Measurements from ENCODE around the gene AGPAT1.
"Not testable (repeated sequence)": the region's sequence is repeated elsewhere in the genome, so short reads cannot be mapped to it uniquely, and the experiment has no call there.

Gene AGPAT1, protein sequence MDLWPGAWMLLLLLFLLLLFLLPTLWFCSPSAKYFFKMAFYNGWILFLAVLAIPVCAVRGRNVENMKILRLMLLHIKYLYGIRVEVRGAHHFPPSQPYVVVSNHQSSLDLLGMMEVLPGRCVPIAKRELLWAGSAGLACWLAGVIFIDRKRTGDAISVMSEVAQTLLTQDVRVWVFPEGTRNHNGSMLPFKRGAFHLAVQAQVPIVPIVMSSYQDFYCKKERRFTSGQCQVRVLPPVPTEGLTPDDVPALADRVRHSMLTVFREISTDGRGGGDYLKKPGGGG

DNA sequence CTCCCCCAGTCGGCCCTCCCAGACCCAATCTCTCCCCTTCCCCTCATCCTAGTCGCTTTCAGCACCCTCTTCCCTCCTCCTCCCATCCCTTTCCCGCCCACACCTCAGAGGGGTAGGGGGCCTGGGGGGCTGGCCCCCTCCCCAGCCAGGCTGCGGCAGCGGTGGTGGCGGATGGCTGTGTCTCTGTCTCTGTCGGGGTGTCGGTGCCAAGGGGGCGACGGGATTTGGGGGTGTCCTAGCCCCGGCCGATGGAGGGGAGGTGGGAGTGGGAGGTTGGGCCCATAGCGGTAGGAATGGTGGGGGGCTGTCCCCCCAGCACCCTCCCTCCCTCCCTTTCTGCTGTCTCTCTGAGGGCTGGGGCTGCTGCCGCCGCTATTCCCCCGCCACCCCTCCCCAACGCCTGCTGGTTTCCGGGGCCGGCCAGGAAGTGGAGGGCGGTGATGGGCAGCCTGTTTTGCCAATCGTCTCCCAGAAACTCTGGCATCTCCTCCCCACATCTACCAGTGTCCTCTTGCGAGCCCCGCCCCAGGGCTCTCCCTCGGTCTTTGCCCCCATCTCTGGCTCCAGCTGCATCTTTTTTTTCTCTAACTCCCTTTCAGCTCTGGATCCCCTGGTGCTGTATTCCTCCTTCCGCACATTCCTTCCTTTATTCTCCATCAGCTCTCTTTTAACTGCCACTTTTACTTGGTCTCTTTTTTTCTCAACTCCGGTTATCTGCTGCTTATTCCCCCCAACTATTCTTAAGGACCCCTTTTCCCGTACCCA lies at the start of gene AGPAT1:
Gene AGPAT1 (minus strand): TSS at position 374 of the 765 bp plus-strand sequence. CDS start 4,588 bp downstream, outside the sequence.
- DNase-seq = peak; percentile 90

DNA sequence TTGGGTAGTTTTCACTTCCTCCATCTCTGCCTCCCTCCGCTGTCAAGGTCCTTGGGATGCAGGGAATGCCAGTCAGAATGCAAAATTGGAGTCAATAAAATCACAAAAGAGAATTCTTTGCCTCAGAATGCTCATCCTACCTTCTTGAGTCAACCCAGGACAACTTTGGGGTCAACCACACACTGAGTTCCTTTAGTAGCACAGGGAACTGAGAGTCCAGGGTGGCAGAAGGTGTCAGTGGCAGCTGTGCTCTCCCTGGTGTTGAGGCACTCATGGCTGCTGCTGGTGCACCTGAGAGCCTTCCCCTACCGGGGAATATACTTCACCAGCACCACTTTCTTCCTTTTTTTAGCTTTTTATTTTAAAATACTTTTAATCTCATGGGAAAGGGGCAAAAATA lies 48.8 kb upstream of the AGPAT1 start:
- no peak for DNase-seq

DNA sequence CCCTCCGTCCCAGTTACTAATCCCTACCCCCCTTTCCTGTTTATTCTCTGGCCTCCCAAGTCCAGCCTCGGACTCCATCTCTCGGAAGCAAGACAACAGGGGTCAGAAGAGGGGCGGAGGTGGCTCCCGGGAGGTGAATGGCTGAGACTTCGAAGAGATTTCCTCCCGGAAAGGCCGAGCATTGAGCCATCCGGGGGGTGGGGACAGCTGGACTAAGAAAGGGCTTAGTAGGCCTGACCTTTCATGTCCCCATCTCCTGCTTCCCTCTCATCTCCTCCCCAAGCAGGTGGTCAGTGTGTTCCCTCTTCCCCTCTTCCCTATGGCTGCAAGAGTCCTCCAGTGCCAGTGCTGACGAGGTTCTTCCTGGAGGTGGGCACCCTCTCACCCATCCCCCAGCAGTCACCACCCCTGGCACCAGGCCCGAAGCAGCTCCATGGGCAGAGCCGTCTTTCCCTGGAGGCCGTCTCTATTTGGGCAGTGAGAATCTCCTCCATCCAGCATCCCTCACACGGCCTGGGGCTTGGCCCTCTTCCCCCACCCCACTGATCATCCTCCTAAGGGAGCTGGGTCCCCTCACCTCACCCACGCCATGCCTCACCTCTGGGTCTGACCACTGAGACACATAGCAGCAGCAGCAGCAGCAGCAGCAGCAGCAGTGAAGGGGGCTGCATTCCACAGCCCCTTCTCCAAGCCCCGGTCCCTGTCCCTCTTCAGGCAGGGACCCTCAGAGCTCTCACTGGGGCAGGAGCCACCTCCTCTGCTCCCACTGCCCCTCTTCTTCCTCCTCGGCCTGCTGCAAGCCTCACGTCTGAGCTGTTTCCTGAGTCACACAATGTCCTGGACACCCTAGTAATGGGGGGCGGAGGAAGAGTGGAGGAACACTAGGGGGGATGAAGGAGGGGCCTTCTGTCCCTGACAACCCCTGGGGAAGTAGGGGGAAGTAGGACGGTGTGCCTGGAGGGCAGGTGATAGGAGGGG lies 47.7 kb upstream of the AGPAT1 start, which contains the start of gene NOTCH4:
Gene NOTCH4 (minus strand): TSS at position 810 of the 978 bp plus-strand sequence. CDS start 139 bp downstream, at position 671.
- DNase-seq = no peak

DNA sequence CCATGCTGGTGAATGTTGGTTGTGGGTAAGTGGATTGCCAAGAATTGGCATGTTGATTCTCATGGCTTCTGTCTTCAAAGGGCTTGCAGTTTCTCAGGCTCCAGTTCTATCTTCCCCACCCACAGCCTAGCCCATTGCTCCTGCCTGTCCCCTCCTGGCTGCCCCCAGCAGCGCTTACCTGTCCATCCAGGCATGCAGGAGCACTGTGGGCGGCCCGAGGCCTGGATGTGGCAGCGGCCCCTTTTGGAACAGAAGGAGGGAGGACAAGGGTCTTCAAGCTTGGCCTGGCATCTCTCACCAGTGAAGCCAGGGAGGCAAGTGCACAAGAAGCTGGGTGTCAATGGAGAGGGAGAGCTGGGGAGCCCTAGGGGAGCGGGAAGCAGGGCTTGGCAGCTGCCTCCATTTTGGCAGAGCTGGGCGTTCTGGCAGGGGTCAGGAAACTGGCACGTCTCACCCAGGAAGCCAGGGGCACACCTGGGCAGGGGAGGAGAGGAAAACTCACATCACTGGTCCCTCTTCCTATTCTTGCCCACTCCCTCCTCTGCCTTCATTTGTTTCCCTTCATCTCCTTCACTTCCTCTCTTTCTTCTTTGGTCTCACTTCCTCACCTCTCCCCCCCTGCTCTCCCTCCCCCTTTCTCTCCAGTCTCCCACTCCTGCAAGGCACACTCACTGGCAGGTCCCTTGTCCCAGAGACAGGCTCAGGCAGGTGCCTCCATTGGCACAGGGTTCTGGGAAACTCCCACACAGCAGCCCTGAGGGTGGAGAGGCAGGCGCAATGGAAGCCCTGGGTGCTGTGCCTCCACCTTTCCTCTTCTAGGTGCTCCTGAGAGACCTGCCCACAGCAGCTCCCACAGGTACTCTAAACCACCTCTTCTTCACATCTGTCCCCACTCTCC lies 46.7 kb upstream of the AGPAT1 start:
- no peak for DNase-seq

DNA sequence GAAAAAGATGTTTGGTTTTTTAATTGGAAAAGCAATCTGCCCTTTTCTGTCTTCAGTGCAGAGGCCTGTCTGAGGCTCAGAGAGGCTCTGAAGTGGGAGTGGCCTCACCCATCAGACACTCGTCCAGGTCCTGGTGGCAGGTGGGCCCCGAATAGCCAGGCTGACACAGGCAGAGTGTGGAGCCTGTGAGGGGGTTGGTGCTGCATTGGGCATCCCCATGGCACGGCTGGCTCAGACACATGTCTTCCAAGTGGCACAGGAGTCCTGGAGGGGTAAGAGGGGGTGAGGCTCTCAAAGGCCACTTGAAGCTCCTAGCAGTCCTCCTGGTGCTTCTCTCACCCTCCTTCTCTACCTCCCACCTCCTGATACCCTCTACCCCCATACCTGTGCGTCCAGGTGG lies 44.1 kb upstream of the AGPAT1 start:
- DNase-seq = no peak

DNA sequence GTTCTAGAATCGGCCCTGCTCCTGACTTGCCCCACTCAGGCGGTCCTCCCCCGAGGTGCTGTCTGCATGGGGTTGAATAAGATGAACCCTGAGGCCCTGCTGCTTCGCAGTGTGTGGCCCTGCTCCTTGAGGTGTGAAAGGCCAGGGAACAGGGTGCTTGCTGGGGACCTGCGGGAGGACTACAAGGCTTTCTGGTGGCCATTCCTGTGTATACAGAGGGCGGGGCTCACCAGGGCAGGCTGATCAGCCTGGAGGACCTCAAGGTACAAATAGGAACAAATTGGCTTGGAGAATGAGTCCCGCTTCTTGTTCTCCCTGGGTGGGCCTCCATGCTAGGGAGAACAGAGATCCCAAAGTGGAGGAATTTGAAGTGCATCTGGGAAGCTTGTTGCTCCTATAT lies 42.3 kb upstream of the AGPAT1 start:
- DNase-seq = no peak

DNA sequence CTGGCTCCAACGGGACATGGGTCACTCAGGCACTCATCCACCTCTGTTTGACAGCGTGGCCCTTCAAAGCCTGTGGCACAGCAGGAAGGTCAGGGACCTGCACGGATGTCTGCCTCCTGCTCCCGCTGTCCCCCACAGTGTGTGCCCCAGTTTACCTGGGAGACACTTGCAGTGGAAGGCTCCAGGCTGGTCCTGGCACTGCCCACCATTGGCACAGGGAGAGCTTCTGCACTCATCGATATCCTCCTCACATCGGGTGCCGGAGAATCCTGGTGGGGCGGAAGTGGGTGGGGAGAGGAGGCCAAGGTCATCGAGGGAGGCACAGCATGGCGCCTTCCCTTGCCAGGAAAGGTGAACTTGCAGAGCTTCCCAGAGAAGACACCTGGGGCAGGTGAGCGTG lies 41.1 kb upstream of the AGPAT1 start:
- no peak for DNase-seq

DNA sequence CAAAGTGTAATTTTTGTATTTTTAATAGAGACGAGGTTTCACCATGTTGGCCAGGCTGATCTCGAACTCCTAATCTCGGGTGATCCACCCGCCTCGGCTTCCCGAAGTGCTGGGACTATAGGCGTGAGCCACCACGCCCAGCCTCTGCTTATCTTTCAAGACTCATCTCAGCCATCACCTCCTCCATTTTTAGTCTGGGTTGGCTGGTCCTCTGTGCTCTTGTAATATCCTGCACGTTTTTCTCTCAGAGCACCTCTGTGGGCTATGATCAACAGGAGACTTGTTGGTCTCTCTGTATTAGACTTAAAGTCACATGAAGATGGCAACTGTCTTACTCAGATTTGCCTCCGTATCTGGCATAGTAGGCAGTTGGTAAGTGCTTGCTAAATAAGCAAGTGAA lies 40.4 kb upstream of the AGPAT1 start:
- DNase-seq = no peak

DNA sequence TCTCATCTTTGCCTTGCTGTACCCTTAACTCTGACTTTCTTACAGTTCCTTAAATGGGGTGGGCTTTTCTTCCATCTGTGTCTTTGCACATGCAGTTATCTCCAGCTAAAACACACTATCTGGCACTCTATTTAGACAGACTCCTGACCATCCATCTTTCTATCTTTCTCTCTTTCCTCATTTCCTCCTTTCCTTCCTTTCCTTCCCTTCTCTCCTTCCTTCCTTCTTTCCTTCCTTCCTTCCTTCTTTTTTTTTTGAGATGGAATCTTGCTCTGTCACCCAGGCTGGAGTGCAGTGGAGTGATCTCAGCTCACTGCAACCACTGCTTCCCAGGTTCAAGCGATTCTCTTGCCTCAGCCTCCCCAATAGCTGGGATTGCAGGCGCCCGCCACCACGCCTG lies 39.7 kb upstream of the AGPAT1 start:
- no peak for DNase-seq

DNA sequence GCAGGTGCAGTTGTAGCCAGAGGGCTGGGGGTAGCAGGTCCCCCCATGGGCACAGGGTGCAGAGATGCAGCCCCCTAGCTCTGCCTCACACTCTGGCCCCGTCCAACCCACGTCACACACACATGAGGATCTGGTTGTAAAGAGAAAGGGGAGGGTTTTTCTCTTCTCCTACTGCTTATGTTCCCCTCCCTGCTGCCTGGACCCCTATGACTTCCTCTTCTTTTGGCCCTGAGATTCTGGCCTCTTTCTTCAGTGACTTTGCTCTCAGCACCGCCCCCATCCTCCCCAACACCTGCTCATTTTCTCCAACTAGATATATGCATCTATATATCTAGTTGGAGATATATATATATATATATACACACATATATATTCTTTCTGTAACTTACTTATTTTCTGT lies 38.2 kb upstream of the AGPAT1 start:
- no peak for DNase-seq

DNA sequence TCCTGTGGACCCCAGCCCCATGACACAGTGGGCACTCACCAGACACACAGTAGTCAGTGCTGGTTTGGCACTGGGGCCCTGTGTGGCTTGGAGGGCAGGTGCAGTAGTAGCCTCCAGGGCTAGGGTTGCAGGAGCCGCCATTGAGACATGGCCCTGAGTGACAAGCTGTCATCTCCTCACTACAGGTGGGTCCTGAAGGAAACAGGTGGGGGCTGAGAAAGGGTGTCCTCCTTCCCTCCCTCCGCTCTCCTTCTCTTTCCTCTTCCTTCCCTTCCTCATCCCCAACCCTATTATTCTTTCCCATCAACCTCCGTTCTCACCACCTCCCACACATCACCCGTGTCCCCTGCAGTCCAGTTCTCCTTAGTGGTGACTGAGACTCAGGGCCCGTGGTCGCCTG lies 37.8 kb upstream of the AGPAT1 start:
- DNase-seq = no peak

DNA sequence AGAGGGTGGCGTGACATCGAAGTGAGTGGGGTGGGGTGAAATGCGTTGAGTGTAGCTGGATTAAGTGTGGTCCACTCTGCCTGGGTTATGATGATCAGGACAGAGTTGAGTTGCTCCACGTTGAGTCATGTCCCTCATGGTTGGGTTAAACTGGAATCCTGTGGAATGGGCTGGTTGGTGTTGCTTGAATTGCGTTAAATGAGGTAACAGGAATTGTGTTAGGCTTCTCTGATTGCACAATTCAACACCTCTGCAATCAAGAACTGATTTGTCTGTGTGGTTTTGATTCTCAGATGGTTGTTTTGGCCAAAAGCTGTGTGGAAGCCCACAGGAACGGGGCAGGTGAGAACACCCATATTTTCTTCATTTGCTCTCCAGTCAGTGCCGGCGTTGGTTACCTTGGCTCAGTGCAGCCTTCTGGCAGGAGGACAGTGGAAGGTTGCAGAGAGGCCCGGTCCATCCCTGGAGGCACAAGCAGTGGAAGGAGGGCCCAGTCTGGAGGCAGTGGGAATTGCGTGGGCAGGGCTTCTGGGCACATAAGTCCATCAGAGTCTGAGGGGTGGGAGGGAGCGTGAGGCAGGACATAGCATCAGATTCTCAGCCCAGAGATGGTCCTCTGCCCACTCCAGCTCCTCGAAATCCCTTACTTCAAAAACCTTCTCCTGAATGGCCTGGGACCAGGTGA lies 36.3 kb upstream of the AGPAT1 start:
- no peak for DNase-seq

DNA sequence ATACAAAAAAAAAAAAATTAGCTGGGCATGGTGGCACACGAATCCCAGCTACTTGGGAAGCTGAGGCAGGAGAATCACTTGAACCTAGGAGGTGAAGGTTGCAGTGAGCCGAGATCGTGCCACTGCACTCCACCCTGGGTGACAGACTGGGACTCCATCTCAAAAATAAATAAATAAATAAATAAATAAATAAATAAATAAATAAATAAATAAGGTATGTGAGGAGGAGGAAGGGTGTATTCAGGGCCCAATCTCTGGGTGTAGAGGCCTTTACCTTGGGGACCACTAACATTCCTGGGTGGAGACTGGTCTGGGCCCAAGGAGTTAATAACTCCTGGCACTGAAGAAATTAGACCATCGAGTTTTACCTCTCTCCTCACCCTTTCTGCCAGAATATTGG lies 35.5 kb upstream of the AGPAT1 start:
- not testable (repeated sequence) for DNase-seq

DNA sequence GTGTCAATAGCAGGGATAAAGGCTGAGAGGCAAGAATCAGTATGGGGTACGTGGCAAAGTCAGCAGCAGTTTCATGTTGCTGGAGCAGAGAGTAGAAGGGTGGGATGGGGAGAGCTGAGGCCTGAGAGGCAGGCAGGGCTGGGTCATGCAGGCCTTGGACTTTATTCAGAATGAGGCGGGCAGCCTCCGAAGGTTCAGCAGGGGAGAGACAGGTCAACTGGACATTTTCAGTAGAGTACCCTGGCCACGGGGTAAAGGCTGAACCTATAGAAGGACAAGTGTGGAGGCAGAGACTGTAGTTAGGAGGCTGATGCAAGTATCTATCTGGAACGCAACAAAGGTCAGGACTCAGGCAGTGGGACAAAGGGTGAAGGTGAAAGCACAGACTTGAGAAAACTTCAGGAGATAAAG lies 34.3 kb upstream of the AGPAT1 start:
- DNase-seq = no peak

DNA sequence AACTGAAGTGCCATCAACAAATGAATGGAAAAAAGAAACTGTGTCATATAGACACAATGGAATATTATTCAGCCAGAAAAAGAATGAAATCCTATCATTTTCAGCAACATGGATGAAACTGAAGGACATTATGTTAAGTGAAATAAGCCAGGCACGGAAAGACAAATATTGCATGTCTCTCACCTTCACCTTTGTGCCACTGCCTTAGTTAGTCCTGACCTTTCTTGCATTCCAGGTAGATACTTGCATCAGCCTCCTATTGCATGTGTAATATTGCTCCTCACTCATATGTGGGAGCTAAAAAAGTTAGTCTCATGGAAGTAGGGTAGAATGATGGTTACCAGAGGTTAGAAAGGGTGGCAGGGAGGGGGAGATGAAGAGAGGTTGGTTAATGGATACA lies 33.1 kb upstream of the AGPAT1 start:
- DNase-seq = no peak

DNA sequence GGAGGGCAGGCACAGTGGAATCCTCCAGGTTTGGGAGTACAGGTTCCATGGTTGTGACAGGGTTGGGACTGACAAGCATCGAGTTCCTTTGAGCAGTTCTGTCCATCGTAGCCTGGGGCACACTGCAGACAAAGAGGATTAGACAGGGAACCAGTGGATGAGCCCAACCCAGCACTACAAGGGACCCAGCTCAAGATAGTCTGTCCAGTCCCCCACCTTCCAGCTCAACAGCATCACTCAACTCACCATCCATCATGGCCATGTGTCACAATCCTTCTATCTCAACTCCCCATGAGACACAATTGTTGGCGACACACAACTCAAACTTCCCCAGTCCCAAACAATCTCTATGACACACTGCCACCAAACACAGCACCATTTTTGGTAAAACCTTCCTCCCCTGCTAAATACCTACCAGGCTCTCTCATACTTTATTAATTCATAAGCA lies 28.4 kb upstream of the AGPAT1 start:
- no peak for DNase-seq

DNA sequence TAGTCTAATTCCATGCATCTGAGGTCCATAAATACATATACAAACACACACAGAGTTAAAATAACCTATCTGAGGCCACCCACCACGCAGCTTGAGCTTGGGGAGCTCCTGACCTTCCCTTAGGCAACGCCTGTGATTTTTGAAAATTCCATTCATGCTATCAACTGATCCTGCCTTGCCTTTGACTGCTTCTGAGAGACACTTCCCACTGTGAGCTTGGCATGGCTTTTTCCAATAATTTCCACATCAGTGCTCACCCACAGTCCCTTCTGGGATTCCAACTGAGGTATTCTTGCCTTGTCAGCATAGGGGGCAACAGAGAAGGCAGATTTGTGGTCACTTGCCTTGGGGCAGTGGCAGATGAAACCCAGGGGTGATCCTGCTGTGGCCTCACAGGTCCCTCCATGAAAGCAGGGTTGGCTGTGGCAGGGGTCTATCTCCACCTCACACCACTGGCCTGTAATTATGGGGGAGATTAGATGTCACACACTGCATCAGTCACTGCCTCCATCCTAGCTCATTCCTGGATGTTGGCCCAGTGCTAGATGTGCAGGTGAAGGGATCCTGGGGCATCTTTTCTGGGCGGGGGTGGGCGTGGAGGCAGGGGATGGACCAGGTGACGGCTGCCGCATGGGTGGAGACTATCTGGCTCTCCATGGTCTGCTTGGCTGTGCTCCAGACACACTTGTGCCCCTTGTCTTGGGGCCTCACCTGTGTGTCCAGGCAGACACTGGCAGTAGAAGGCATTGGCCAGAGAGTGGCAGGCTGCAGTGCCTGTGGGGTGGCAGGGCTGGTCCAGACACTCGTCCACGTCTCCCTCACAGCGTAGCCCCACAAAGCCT lies 27.8 kb upstream of the AGPAT1 start:
- no peak for DNase-seq

DNA sequence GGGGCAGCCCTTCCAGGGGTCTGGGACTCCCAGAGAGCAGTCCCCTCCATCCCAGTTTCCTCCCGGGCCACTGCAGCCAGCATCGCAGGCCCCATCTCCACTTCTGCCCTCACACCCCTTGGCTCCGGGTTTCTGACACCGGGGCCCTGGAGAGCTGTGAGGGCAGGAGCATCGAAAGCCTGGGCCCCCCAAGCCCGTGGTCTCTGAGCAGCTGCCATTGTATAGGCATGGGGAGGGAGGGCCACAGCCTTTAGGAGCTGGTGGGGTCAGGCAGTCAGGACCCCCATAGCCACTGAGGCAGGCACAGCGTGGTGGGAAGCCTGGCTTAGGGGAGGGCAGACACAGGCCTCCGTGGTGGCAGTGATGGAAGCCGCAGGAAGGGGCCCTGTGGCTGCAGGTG lies 26.3 kb upstream of the AGPAT1 start:
- DNase-seq = no peak

DNA sequence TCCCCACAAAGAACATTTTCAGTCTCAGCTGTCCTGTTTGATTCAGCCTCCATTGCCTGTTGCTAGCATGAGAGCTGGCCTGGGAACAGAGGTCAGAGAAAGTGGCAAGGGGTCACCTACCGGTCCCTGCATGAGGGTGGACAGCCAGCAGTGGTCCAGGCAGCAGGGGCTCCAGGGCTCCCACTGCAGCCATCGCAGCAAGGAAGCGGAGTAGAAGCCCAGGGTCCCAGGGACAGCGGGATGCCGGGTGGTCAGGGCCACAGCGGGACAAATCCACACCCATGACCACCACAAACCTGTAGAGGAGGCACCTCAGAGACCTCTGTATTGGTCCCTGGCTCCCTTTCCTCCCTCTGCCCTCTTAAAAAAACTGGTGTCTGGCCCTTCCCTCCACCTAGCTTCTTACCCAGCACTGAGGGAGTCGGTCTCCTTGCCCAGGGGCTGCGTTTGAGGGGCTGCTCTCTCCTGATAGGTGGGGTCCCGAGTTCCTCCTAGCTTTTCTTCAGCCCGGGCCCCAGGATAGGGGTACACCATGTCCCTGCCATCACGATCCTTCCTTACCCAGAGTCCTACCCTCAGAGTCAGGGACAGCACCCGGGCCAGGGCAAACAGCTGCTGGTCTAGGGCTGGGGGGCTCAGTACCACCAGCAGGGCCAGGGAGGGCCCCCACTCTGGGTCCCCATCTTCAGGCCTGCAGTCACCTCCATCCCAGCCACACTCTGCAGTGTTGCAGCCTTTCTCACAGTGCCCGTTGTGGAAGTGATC lies 25.0 kb upstream of the AGPAT1 start:
- no peak for DNase-seq

DNA sequence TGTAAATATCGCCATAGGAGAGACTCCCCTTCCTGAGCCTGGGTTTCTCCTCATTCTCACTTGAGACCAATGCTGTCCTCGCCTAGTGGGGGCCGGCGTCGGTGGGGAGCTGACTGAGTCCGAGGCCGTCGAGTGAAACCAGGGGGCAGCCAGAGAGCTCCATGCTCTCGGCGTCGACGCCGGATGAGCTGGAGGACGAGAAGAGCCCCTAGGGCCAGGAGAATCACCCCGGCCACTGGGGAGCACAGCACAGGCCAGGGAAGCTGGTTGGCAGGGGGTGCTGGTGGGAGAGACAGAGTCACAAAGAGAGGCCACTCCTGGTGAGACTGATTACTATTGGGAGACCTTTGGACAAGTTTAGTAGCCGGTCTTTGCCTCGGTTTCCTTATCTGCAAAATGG lies 23.0 kb upstream of the AGPAT1 start:
- DNase-seq = no peak
